NCI-H1930 (cell line): ENCODE data around the gene LIAS.
"Not testable (repeated sequence)": the region's sequence is repeated elsewhere in the genome, so short reads cannot be mapped to it uniquely, and the experiment has no call there.

ENCODE experiments used
- DNase-seq, 2 experiments: peaks; one replicate each; lab custom pipeline; 2025; lab: John Stamatoyannopoulos, UW

LIAS gene

GRCh38 chr4:39452860-39453587, 5.8 kb upstream of the LIAS start:
- DNase-seq = no peak

- no peak for DNase-seq
Observed at GRCh38 chr4:39453738-39454137, 5.1 kb upstream of the LIAS start.

GRCh38 chr4:39455486-39455885, 3.4 kb upstream of the LIAS start:
- DNase-seq = no peak

- no peak for DNase-seq
Observed at GRCh38 chr4:39456946-39457763, 1.7 kb upstream of the LIAS start.

- not testable (repeated sequence) for DNase-seq
Observed at GRCh38 chr4:39458161-39458504, 723 bp upstream of the LIAS start.

GRCh38 chr4:39464886-39465501, 6.1 kb downstream of the LIAS start:
- DNase-seq = no peak

- DNase-seq = no peak
Observed at GRCh38 chr4:39466747-39467146, 7.9 kb downstream of the LIAS start.

- no peak for DNase-seq
Observed at GRCh38 chr4:39467464-39467863, 8.6 kb downstream of the LIAS start.

DNA sequence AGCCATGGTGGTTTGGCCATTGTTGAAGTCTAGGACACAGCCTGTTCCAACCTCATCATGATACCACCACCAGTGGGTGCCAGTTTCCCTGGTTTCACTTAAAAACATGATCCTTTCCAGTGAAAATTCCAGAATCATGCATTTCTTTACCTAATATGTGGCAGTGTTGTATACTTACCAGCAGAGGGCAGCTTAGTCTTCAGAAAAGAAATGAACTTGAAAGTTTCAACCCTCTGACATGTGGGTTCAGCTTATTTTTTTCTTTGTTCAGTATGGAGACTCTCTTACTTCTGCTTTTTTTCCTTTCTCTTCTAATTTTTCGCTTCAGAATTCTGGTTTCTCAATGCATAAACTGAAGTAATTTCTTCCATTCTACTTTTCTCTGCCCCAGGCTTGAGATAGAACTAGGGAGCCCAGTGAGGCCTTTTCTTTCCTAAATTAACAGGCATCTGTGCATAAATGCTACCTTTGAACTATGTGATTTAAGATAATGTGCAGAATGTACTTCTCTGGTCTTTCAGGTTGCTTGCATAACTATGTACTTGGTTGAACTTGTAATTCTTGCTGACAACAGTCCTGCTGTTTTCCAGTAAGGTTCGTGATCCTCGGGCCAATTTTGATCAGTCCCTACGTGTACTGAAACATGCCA, 10.7 kb downstream of the LIAS start:
- peak; percentile 7 to 29 for DNase-seq

- DNase-seq = no peak
Observed at GRCh38 chr4:39470402-39470801, 11.5 kb downstream of the LIAS start.

GRCh38 chr4:39472396-39472795, 13.5 kb downstream of the LIAS start:
- DNase-seq = no peak

DNA sequence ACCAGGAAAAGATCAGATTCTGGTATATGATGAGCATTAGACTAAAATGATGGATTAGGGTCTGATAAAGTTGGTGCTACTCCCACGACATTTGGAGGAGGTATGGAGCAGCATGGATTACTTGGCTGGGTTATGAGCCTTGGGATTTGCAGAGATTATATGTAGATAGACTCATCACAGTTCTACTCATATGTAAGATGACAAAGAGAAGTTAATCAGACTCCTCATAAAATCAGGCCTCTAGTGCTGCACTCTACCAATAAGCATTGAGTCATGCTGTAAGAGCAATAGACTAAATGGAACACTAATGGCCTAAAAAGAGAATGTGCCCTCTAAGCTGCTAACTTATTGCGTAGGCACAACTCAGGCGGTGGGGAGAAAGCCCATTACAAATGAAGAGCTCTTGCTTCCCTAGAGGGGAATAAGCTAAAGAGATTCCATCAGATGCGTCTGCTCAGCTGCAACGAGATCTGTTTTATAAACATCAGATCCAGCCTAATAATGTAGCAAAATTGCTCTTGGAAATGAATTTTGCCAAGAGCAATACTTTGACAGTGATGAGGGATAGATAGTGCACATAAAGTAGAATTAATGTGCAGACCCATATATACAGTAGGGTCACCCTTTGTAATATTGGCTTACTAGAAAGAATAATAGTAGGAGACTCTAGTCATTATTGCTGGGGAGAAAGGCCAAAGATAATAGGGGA, 17.5 kb downstream of the LIAS start:
- no peak for DNase-seq

DNA sequence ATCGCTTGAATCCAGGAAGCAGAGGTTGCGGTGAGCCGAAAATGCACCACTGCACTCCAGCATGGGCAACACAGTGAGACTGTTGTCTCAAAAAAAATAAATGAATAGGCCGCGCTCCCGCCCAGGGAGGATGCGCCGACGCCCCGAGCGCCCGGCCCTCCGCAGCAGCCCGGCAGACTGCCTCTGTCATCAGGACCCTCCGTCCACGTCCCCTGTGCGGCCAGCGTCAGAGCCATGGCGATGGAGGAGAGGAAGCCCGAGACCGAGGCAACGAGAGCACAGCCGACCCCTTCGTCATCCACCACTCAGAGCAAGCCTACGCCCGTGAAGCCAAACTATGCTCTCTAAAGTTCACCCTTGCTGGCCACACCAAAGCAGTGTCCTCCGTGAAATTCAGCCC, 21.4 kb downstream of the LIAS start:
- DNase-seq = no peak

GRCh38 chr4:39480902-39481695, 22.2 kb downstream of the LIAS start:
- no peak for DNase-seq

- DNase-seq = no peak
Observed at GRCh38 chr4:39484582-39485272, 25.9 kb downstream of the LIAS start.

DNA sequence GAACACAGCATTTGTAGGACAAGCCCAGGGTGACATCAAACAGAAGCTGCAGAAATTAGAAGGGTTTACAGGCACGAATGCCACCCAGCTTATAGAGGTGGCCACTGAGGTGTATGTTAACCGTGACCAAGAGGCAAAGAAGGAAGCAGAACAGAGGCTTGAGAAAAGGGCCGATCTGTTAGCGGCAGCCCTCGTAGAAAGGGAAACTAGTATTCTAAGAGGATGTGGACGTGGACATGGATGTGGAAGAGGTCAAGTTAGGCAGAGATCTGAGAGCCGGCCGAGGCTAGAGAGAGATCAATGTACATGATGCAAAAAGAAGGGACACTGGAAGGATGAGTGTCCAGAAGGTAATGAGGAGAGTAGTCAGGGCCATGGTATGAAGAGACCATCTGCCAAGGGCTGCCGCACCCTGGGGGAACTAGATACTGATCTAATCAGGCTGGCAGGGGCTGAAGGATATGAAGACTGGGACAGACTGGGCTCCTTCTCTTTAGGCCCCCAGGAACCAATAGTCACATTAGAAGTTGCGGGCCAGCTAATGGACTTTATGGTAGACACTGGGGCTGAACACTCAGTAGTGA, 27.5 kb downstream of the LIAS start:
- no peak for DNase-seq

DNA sequence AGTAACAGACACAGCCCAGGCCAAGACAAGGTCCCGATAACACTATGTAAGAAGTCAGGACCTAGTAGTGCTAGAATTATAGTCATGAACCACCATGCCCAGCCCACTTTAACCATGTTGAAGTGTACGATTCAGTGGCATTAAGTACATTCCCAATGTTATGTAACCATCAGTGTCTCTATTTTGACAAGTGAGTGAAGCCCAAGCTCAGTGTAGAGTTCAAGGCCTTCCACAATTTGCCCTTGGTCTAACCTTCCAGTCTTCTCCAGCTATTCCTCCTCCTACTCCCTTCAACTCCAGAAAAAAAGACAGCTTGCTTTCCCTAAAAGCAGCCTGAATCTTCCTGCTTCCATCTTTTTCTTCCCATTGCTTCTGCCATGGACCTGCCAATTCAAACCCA, 31.5 kb downstream of the LIAS start:
- no peak for DNase-seq

- DNase-seq = no peak
Observed at GRCh38 chr4:39494354-39494753, 35.5 kb downstream of the LIAS start.

DNA sequence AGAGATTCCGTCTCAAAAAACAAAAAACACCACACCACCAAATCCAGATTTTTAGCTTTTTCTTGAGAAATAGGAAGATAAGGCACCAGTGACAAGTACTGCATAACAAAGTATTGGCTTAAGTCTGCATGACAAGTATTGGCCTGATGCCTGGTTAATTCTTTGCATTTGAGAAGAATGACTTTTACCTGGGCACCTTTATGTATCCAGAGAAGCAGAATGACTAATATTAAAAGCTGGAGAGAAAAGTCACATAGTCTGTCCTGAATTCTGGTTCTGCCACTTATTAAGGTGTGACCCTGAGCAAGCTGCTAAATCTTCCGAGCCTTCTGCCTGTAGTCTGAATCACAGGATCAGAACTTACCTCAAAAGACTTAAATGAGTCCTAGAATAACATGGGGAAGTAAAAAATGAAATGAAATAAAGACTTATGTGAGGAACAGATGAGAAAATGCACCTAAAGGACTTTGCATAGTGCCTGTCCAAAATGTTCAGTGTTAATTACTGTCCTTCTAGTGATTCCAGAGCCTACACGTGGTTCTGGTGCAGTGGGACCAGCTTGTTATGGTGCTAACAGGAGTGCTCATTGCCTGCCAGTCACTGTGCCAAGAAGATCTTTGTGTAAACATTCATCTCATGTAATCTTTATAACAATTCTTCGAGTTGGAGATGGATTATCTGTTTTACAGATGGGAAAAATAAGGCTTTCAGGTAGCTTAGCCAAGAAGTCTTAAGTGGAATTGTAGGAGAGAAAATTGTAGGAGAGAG, 36.8 kb downstream of the LIAS start:
- DNase-seq = no peak
